ENCODE measurements around the gene VCL. TPM values are rescaled to one million over a fixed set of nuclear protein-coding genes. Genes with fewer than 3 reads are reported as not detected.
"Not testable (repeated sequence)": the region's sequence is repeated elsewhere in the genome, so short reads cannot be mapped to it uniquely, and the experiment has no call there.

VCL gene
- total RNA-seq, 4 donors from 2014 or later = 99.2 to 120 (median 106) TPM

- H3K36me3 ChIP-seq = peaks cover 0 to 56% (median 3%) of the 10 kb centered on the region in 3 donors
- WGBS, 2 donors = 92 to 93% methylated on average over 5 of the region's 5 CpGs
- H3K9me3 ChIP-seq = no peaks in the 10 kb centered on the region
- H3K27ac ChIP-seq = no peak overlapping the region
- H3K4me3 ChIP-seq = no peak overlapping the region
- TF ChIP-seq, protein P1, sequence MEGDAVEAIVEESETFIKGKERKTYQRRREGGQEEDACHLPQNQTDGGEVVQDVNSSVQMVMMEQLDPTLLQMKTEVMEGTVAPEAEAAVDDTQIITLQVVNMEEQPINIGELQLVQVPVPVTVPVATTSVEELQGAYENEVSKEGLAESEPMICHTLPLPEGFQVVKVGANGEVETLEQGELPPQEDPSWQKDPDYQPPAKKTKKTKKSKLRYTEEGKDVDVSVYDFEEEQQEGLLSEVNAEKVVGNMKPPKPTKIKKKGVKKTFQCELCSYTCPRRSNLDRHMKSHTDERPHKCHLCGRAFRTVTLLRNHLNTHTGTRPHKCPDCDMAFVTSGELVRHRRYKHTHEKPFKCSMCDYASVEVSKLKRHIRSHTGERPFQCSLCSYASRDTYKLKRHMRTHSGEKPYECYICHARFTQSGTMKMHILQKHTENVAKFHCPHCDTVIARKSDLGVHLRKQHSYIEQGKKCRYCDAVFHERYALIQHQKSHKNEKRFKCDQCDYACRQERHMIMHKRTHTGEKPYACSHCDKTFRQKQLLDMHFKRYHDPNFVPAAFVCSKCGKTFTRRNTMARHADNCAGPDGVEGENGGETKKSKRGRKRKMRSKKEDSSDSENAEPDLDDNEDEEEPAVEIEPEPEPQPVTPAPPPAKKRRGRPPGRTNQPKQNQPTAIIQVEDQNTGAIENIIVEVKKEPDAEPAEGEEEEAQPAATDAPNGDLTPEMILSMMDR (IDR thresholded peaks at IDR 0.05) = no peak
- TF ChIP-seq POLR2A (IDR thresholded peaks at IDR 0.05) = no peak
- DNase-seq (ENCODE audit: low spot score in 2 of 2) = no peak
- peaks cover 0 to 4% (median 0%) of the 10 kb centered on the region in 4 donors for H3K4me1 ChIP-seq
- no peaks in the 10 kb centered on the region for H3K27me3 ChIP-seq
Measured at GRCh38 chr10:74137992-74138391, 140.1 kb downstream of the VCL start.

GRCh38 chr10:74138596-74138995 lies 140.7 kb downstream of the VCL start:
- H3K4me1 ChIP-seq; H3K27me3 ChIP-seq; H3K9me3 ChIP-seq; H3K27ac ChIP-seq; DNase-seq (ENCODE audit: low spot score in 2 of 2); H3K4me3 ChIP-seq: not testable (repeated sequence)
- H3K36me3 ChIP-seq = peaks cover 0 to 50% (median 3%) of the 10 kb centered on the region in 3 donors
- 94 to 95% methylated on average over 5 of the region's 5 CpGs for WGBS, 2 donors

GRCh38 chr10:74139981-74140380 lies 142.1 kb downstream of the VCL start:
- WGBS, 2 donors = 94 to 96% methylated on average over 17 to 18 of the region's 18 CpGs
- Histone ChIP-seq H3K36me3 (peaks cover 0 to 37% (median 3%) of the 10 kb centered on the region in 3 donors), H3K4me1 (peaks cover 0 to 7% (median 0%) of the 10 kb centered on the region in 4 donors), H3K27ac (no peak overlapping the region), H3K27me3 (no peaks in the 10 kb centered on the region), H3K9me3 (no peaks in the 10 kb centered on the region), H3K4me3 (no peak overlapping the region)
- TF ChIP-seq POLR2A (IDR thresholded peaks at IDR 0.05) (no peak), EP300 (IDR thresholded peaks at IDR 0.05) (no peak)
- TF ChIP-seq, protein P1 (IDR thresholded peaks at IDR 0.05) = no peak
- DNase-seq (ENCODE audit: low spot score in 2 of 2) = no peak

DNA sequence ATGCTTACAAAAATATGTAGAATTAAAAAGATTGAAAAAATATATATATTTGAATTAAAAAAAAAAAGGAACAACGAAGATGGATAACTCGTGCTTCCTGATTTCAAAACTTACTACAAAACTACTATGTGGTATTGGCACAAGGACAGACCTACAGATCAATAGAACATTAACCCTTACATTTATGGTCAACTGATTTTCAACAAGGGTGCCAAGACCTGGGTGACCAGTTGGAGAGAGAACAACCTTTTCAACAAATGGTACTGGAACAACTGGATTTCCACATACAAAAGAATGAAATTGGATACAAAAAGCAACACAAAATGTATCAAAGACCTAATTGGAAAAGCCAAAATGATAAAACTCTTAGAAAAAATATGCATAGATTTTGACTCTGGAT lies 142.6 kb downstream of the VCL start:
- H3K9me3 ChIP-seq = no peaks in the 10 kb centered on the region
- 75 to 77% methylated on average over 2 of the region's 2 CpGs for WGBS, 2 donors

DNA sequence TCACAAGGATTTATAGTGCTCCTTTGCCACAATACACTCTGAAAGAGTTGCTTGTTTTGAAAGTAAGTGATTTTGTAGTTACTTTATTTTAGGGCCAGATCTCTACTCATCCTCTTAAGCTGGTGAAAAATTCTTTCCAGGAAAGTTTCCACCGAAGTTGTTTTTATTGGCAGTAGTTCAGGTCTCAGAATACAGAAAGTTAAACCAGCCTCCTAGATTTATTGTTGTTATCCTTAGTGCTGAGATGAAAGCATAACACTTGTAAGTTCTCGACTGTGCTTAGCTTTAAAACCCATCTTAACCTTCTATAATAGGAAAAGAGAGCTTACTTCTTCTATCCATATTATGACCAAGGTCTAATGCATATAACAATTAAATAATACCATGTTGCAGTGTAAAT lies 147.2 kb downstream of the VCL start:
- Histone ChIP-seq H3K27me3 (no peaks in the 10 kb centered on the region), H3K4me1 (peaks cover 0 to 47% (median 12%) of the 10 kb centered on the region in 4 donors), H3K9me3 (no peaks in the 10 kb centered on the region), H3K4me3 (no peak overlapping the region), H3K36me3 (peaks cover 0 to 1% (median 0%) of the 10 kb centered on the region in 3 donors), H3K27ac (no peak overlapping the region)
- TF ChIP-seq POLR2A (IDR thresholded peaks at IDR 0.05) (no peak), EP300 (IDR thresholded peaks at IDR 0.05) (no peak)
- TF ChIP-seq, protein P1 (IDR thresholded peaks at IDR 0.05) = no peak
- peak in 1 of 2 donors; percentile 27 for DNase-seq (ENCODE audit: low spot score in 2 of 2)
- WGBS, 2 donors = 8 to 29% methylated on average over 2 of the region's 2 CpGs

More for the DNA sequence above, 142.6 kb downstream of the VCL start:
- Histone ChIP-seq H3K27ac (no peak overlapping the region), H3K4me1 (peaks cover 0 to 12% (median under 1%) of the 10 kb centered on the region in 4 donors), H3K36me3 (peaks cover 0 to 33% (median 3%) of the 10 kb centered on the region in 3 donors), H3K27me3 (no peaks in the 10 kb centered on the region), H3K4me3 (no peak overlapping the region)
- no peak for TF ChIP-seq EP300 (IDR thresholded peaks at IDR 0.05)
- TF ChIP-seq, protein P1 (IDR thresholded peaks at IDR 0.05) = no peak
- no peak for TF ChIP-seq POLR2A (IDR thresholded peaks at IDR 0.05)
- DNase-seq (ENCODE audit: low spot score in 2 of 2) = no peak

- 94 to 95% methylated on average over 10 of the region's 10 CpGs for WGBS, 2 donors
- not testable (repeated sequence) for DNase-seq (ENCODE audit: low spot score in 2 of 2); H3K27ac ChIP-seq; H3K36me3 ChIP-seq; H3K4me3 ChIP-seq; H3K9me3 ChIP-seq; H3K27me3 ChIP-seq
- peaks cover 0 to 51% (median 12%) of the 10 kb centered on the region in 4 donors for H3K4me1 ChIP-seq
Measured at GRCh38 chr10:74146980-74147379, 149.1 kb downstream of the VCL start.
